GM13977 (cell line): ENCODE data around the gene GTF2A1L.

ENCODE experiments used
- DNase-seq: peaks from one replicate; pipeline ENCODE4 v3.0.0; 2012; ENCODE audit warnings: low spot score
- CTCF ChIP-seq: IDR thresholded peaks from 2 replicates; pipeline ENCODE4 v1.5.1; 2012; ENCODE audit warnings: mild to moderate bottlenecking, control low read depth; ENCODE audit not compliant: insufficient read depth; ENCODE audit errors: extremely low read depth, missing control alignments
- in situ Hi-C: fragments of 300-500 bp; cut with MboI; formaldehyde crosslinking; loops from one replicate; pipeline ENCODE4 v1.12.0; 2022; ENCODE audit warnings: low sequenced_read_pairs, low pct_unique_long_range_greater_than_20kb, mixed read lengths, inconsistent platforms; ENCODE audit not compliant: unreplicated experiment

Gene GTF2A1L

GRCh38 chr2:48583961-48584360, 33.7 kb upstream of the GTF2A1L start:
- TF ChIP-seq CTCF = no peak
- no peak for DNase-seq
- in situ Hi-C loops = no loop called here

- in situ Hi-C loops = no loop called here
- TF ChIP-seq CTCF = no peak
- DNase-seq = no peak
Measured at GRCh38 chr2:48584551-48584950, 33.1 kb upstream of the GTF2A1L start.

- in situ Hi-C loops = no loop called here
Measured at GRCh38 chr2:48586433-48586832, 31.2 kb upstream of the GTF2A1L start.

DNA sequence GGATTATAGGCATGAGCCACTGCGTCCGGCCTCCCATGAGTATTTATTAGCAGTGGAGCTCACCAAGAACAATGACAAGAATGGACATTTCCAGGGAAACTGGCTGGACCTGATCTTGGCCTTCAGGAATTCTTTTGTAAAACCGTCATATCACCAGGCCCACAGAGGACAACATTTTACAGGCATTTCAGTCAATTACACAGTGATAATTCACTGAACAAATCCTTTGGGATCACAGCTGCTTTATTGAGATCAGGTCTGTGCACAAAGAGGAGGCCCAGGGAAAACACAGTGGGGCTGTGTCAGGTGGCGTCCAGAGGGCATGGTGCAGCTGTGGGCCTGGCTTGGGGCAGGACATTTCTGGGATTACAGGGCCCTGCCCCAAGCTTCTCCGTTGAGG, 30.1 kb upstream of the GTF2A1L start:
- in situ Hi-C loops = no loop called here
- TF ChIP-seq CTCF = no peak
- no peak for DNase-seq

More at GRCh38 chr2:48586433-48586832, 31.2 kb upstream of the GTF2A1L start:
- no peak for TF ChIP-seq CTCF
- DNase-seq = no peak

DNA sequence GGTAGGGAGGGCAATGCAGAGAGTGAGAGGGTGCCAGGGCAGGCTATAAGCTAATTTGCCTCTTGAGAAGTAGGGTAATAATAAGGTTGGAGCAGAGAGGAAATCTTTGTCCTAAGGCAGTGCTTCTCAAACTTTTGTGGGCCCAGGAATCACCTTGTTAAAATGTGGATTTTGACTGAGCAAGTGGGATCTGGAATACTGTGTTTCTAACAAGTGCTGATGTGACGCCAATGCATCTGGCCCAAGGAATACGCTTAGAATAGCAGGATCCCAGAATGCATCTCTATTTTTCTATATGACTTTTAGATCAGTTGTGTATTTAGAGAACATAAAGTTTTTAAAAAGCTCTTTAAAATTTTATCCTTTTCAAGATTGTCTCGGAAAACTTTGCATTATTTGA, 29.7 kb upstream of the GTF2A1L start:
- TF ChIP-seq CTCF = no peak
- in situ Hi-C loops = no loop called here
- DNase-seq = no peak

GRCh38 chr2:48588745-48589144, 28.9 kb upstream of the GTF2A1L start:
- in situ Hi-C loops = no loop called here
- no peak for TF ChIP-seq CTCF
- DNase-seq = no peak
